ENCODE data around the gene ANHX.
"Not testable (repeated sequence)": the region's sequence is repeated elsewhere in the genome, so short reads cannot be mapped to it uniquely, and the experiment has no call there.

ANHX gene

DNA sequence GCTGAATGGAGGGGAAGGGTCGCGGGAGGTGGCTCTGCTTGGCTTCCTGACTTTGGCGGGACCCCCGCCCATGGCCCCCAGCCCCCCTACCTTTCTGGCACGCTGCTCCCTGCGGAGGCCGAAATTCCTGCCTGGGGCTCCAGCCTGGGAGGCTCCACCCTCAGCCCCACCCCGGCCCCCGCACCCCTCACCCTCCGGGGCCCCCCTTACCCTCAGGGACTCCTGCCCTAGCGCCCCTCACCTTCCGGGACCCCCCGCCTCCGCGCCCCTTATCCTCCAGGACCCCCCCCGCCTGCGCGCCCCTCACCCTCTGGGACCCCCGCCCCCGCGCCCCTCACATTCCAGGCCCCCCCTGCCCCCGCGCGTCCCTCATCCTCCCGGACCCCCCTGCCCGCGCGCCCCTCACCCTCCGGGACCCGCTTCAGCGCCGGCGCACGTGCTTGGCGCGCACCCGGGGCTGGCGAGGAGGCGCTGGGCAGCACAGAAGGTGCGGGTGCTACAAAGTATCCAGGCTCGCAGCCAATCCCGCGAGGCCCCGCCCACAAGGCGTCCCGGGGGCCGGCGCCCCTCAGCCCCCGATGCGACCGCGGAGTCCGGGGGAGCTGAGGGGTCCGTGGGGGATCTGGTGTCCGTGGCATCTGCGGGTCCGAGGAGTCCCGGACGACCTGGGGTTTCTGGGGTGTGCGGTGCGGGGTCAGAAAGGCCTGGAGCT, at the start of gene ANHX:
Gene ANHX (minus strand): TSS at position 477 of the 712 bp plus-strand sequence. CDS start 1,521 bp downstream, outside the sequence.
- DNase-seq: no peak

DNA sequence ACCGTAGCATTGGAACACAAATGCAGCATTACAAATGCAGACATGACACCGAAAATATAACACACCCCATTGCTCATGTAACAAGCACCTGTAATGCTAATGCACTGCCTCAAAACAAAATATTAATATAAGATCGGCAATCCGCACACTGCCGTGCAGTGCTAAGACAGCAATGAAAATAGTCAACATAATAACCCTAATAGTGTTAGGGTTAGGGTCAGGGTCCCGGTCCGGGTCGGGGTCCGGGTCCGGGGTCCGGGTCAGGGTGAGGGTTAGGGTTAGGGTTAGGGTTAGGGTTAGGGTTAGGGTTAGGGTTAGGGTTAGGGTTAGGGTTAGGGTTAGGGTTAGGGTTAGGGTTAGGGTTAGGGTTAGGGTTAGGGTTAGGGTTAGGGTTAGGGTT, 29.0 kb upstream of the ANHX start:
- not testable (repeated sequence) for DNase-seq

DNA sequence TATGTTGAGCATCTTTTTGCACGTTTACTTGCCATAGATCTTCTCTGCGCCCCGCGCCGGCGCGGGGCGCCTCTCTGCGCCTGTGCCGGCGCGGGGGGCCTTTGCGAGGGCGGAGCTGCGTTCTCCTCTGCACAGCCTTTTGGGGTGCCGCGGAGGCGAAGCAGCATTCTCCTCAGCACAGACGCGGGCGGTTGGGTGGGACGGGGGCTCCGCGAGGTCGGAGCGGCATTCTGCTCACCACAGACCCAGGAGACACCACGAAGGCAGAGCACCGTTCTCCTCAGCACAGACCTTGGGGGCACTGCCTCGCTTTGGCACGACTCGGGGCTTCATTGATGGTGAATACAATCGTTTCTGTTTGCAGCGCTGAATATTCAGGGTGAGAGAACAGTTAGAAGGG, 28.5 kb upstream of the ANHX start:
- no peak for DNase-seq

DNA sequence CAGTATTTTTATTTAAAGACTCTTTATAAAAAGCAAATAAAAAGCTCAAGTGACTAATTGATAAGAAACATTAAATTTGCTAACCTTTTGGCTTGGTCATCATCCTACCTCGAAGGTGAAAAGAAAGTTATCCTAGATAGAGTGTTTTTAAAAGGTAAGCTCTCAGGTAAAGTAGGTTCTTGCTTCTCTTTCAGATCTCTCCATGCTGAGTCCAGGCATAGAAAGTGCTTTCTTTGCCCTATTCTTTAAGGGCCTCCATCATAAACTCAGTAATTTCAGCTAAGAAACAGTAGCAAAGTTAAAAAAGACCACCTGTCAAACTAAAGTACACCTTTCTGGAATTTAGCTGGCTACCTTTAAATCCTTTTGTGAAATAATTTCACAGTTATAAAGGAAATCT, 20.6 kb upstream of the ANHX start:
- no peak for DNase-seq

DNA sequence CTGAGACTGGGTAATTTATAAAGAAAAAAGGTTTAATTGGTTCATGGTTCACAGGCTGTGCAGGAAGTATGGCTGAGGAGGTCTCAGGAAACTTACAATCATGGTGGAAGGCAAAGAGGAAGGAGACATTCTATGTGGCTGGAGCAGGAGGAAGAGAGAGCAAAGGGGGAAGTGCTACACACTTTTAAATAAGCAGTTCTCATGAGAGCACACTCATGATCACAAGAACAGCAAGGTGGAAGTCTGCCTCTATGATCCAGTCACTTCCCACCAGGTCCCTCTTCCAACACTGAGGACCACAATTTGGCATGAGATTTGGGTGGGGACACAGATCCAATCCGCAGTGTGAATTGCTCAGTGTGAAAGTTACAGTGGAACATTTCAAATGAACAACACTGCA, 20.2 kb upstream of the ANHX start:
- DNase-seq: not testable (repeated sequence)

DNA sequence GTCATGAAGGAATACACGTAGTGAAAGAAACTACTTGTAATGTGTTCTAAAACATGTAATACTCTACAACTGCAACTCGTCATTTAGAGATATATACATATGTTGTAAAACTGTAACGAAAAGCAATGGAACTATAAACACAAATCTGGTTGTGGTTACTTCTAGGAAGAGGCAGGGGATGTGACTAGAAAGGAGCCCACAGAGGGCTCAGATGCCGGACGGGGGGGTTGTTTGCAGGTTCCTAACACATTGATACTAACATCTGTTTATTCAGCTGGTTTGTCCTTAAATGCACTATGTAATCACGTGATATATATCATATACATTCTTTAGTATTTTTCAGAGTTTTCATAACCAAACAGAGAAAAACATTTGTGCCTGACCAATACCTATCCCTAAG, 16.1 kb upstream of the ANHX start:
- no peak for DNase-seq

DNA sequence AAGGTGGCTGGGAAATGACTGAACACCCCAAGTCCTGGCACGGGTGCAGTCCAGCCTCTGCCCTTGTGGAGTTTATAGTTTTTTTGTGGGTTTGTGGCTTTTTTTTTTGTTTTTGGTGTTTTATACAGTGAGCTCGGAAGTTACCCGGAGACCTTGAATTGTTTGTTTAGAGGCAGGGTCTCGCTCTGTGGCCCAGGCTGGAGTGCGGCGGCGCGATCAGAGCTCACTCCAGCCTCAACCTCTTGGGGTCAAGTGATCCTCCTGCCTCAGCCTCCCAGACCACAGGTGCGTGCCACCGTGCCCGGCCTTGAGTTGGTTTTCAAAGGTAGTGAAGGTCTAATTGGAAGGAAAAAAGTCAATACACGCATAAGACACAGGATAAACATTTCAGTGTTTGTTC, 879 bp upstream of the ANHX start:
- DNase-seq: no peak

DNA sequence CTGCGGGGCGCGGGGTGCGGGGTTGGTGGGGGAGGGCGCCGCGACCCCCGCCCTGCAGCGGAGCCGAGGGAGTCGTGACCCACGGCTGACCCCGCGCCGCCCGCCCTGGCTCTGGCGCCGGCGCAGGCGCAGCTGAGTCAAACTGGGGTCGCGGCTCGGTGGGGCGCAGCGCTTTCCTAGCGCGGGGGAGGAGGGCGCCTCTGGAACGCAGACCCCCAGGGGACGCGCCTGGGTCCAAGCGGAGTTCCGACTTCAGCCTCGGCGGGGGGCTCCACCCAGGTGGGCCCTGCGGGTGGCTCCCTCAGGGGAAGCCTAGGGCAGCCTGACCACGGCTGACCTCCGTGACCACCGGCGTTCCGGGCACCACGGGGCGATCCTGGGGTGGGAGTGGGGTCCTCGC, 467 bp upstream of the ANHX start:
- DNase-seq: no peak

DNA sequence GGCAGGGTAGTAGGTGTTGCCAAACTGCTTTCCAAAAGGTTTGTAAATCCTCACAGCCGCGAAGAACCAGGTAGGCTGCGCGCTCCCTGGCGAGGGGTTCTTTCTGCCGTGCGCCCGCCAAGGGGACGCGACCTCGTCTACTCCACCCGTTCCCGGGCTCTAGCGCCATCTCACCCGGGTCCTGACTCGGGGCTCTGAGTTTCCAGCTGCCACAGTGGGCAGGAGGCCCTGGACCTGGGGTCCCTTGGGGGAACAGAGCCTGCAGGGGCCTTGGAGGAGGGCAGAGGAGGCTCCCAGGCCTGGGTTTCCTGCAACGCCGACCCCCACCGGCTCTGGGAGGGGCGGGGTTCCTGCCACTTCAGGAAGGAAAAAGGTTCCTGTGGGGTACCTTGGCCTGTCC, 706 bp downstream of the ANHX start:
- DNase-seq: no peak

DNA sequence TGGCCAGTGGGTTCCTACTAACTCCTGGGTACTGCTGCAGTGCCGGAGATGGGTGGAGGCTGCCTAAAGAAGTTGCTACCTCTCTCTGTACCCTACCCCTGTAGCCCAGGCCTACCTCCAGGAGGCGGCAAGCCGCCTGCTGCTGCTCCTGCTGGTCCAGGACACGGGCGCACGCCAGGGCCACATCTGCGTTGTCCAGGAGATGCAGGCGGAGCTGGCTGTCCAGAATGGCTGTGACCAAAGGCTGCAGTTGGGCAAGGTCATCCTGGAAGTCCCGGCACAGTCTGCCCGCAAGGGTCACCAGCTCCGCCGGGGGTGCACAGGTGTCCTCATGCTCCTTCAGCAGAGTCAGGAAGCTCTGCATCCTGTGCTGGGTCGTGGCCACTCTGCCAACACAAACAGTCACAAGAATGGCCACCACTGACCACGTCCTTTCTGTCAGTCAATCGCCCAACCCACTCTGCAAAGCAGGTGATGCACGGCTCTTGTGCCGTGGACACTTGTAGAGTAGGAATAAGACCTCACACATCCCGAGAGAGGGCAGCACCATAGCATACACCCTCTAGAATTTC, 1.6 kb downstream of the ANHX start:
- no peak for DNase-seq

DNA sequence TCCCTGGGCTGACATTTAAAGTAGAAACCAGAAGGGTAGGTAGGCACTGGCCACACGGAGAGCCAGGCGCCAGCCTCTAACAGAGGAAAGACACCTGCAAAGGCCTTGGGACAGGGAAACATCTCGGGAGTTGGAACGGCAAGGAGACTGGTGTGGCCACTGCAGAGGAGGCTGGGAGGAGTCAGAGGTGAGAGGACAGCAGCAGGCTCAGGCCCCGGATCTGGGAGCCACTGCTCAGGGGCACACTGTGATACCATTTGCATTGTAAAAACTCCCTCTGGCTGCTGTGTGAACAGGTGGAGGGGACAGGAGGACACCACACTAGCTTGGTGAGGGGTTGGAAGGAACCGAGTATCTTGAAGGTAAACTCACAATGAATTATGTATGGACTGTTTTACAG, 2.7 kb downstream of the ANHX start:
- DNase-seq: no peak

DNA sequence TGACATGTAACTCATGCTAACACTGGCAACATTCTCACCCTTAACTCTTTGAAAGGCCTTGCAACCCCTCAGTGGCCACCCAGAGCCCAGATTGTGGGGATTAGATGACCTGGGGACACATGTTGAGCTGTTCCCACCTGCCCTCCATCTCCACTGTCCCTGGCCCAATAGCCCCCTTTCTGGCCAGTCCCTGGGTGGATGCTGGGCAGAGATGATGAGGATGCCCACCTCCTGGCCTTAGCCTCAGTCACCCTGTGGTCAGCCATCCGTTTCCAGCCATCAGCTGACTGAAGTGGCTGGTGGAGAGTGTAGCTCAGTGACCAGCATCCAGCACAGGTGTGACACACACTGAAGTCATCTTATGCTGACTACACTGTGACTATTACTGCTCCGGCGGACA, 4.7 kb downstream of the ANHX start:
- DNase-seq: no peak

DNA sequence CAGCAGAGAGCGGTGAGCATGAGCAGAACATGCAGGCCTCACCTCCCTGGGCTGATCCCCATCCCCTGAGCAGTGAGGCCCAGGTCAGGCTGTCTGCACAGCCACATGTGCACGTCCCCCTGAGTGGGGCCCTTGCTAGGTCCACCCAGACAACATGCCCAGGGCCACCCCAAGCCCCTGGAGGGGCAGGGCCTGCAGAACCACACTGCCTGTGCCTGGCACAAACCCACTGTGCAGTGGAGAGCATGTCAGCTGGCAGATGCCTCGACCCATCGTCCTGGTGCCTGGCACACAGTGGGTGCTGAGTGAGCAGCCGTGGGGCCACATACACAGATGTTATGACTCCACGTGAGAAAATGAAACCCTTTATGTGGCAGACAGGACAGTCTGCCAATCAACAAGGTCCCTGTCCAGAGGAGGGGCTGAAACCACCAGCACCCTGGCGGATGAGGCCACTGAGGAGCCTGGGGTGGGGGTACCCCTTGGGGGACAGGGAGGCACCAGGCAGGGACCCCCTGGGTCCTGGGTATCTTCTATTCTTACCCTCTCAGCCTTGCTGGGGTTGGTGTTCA, 8.3 kb downstream of the ANHX start:
- DNase-seq: no peak

DNA sequence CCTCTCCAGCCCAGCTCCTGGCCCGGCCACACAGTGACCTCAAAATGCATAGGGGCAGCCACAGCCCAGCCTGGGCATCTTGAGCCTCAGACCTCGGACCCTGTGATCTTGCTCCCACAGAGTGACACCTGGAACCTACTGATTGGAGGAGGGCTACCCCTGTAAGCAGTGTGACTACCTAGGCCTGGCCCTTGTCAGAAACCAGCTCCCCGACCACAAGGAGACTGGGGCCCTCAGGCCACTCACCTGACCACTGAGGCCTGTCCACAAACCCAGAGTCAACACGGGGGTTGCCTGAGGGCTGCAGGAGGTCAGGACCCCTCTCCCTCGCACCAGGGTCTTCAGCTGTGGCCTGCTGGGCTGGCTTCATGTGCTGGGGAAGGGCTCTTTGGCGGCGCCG, 9.0 kb downstream of the ANHX start:
- DNase-seq: no peak

DNA sequence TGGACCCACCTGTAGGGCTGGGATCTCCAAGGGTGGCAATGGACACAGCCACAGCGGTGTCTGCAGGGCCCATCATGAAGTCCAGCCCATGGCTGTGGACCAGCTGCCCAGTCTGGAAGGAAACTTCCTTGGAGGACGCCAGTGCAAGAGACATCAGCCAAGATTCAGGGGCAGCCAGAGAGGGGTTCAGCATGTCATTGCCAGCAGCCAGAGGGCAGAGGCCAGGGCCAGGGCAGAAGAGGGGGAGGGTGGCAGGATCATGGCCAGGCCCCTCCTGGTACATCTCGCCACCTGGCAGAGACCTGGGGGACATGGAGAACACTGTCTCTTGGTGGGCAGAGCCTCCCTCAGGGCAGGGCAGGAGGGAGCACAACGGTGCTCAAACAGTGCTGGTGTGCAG, 10.2 kb downstream of the ANHX start:
- DNase-seq: no peak

DNA sequence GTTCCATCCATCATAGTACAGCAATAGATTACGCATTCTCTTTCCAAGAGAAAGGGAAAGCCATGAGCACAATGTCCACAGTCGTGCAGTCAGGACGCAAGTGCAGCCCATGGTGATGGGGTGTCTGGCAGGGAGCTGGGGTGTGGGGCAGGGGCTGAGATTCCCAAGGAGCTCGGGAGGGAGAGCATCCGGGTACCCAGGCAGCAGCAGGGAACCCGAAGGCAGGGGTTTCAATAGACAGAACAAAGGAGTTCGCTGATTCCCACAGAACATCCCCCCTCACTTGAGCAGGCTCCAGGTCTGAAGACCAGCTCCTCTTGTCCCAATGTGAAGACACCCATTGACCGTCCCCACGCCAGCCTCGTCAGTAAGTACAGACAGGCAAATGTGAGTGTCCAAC, 13.5 kb downstream of the ANHX start:
- DNase-seq: no peak

DNA sequence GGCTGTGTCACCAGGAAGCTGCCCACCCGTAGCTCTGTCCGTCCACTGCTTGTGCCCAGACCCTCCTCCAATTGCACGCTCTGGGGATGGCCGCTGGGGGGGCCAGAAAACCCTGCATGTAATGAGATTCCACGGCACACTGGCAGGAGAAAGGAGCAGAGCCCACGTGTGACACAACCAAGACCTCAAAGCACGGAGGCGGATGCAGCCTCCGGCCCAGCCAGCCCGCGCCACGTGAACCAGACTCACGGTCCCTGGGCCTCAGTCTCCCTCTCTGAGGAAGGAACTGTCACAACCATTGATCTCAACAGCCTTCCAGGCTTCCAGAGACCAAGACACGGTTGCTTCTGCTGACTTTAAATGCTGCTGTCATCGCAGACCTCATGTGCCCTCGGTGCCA, 14.4 kb downstream of the ANHX start:
- DNase-seq: no peak

DNA sequence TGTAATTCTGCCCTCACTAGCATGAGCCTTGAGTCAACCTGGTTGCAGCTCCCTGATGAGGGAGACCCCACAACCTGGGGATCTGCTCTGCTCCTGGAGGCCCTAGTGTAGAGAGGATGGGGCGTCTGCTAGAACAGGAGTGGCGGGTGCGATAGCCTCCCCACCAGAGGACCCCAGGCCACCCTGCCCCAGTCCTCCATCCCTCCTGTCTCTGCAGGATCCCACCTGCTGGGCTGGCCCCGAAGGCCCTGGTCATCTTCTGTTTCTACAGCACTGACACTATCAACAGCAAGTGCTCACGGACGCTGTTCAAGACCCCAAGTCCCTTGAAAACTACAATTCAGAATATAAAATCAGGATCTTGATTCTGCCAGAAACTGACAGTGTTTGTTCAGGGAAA, 15.2 kb downstream of the ANHX start:
- no peak for DNase-seq

DNA sequence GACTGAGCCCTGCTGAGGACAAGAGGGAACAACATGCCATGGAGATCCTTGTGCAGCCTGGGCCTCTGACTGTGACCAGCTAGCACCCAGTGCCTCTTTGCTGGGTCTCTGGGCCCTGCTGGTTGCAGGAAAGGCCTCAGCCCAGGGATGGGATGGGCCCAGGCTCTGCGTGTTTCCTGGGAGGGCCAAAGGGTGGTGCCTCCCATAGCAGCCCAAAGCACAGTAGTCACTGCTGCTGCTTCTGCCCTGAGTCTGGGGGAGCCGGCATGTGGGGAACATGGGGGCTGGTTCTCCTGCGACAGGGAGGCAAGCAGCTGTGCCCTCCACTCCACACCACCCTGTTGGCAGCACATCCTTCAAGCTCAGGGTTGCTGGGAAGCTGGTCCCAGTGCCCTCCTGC, 18.5 kb downstream of the ANHX start:
- DNase-seq: no peak

DNA sequence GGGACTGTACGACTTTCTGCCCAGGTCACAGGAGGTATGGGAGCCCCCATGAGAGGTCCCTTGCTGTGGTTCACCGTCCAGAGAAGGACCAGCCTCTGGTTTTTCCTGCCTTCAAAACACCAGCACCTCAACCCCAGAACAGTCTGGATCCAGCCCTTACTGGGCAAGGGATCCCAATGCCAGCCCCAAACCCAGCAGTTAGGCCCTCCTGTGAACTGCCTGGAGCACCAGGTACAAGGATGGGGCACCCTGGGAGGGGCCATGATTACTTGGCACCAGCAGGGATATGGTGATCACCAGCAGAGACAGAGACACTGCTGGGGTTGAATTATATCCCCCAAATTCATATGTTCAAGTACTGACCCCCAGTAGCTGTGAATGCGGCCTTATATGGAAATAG, 20.0 kb downstream of the ANHX start:
- DNase-seq: no peak

DNA sequence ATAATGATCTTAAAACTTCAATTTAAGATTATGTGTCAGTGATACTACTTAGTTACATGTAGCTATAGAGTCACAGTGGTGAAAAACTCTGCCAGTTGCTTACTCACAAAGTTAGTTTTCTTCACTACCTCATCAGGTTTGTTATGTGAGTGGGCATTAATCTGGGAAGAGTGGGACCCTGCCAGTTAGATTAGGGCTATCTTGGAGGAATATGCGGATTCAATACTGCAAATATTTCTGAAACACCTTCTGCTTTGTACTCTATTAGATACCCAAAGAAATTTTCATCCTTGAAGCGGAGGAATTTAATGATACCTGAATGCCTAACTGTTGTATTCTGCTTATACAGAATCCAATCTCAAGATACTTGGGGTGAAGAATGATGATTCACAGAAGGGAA, 29.3 kb downstream of the ANHX start:
- DNase-seq: no peak

DNA sequence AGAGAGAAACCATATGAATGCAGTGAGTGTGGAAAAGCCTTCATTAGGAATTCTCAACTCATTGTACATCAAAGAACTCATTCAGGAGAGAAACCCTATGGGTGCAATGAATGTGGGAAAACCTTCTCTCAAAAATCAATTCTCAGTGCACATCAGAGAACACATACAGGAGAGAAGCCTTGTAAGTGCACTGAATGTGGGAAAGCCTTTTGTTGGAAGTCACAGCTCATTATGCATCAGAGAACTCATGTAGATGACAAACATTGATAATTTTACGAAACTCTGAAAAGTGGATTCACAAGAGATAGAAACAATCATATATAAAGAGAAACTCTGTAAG, 31.4 kb downstream of the ANHX start:
- no peak for DNase-seq

DNA sequence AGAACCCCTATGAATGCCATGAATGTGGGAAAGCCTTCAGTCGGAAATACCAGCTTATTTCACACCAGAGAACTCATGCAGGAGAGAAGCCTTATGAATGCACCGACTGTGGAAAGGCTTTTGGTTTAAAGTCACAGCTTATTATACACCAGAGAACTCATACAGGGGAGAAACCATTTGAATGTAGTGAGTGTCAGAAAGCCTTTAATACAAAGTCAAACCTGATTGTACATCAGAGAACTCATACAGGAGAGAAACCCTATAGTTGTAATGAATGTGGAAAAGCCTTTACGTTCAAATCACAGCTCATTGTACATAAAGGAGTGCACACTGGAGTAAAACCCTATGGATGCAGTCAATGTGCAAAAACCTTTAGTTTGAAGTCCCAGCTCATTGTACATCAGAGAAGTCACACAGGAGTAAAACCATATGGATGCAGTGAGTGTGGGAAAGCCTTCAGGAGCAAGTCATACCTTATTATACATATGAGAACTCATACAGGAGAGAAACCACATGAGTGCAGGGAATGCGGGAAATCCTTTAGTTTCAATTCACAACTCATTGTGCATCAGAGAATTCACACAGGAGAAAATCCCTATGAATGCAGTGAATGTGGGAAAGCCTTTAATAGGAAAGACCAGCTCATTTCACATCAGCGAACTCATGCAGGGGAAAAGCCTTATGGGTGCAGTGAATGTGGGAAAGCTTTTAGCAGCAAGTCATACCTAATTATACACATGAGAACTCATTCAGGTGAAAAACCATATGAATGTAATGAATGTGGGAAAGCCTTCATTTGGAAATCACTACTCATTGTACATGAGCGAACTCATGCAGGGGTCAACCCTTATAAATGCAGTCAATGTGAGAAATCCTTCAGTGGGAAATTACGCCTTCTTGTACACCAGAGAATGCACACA, 32.1 kb downstream of the ANHX start:
- no peak for DNase-seq

All from cortex of kidney (tissue), 1 donor.